ENCODE measurements around the gene IWS1. TPM values are rescaled to one million over a fixed set of nuclear protein-coding genes. Genes with fewer than 3 reads are reported as not detected.

The IWS1 gene
- total RNA-seq, 1 donor from 2014 or later = 44.4 TPM

GRCh38 chr2:127511917-127512316, 14.4 kb downstream of the IWS1 start:
- intact Hi-C loops (cut with DNase I) = no loop called here
- ATAC-seq (no peak), DNase-seq (ENCODE audit: low spot score) (no peak)

DNA sequence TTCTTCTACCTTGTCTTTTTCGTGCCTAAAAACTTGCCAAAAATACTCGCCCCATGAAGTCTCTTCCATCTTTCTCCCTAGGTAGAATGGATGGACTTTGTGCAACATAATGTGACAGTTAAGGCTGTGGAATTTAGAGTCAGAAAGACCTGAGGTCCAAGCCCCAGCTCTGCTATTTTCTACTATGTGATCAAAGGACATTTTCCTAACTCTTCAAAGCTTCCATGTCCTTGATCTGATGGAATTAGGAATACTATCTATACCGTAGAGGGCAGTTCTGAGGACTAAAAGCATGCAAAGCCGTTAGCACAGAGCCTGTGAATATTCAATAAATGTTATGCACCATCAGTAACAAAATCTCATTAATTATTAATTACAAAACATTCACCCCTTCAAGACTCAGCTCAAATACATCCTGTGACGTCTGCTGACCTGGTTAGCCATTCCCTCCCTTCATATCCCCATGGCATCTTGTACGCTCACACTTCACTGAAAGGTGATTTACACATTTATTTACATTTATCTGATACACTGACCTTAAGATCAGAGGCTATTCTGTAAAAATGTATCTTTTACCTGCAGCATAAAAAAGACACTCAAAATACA, 15.1 kb downstream of the IWS1 start:
- intact Hi-C loops (cut with DNase I) = no loop called here
- no peak for DNase-seq (ENCODE audit: low spot score)
- no peak for ATAC-seq

- ATAC-seq (no peak), DNase-seq (ENCODE audit: low spot score) (no peak)
- intact Hi-C loops (cut with DNase I) = no loop called here
Measured at GRCh38 chr2:127510073-127510472, 16.2 kb downstream of the IWS1 start.

GRCh38 chr2:127508631-127509034, 17.7 kb downstream of the IWS1 start:
- intact Hi-C loops (cut with DNase I) = no loop called here
- DNase-seq (ENCODE audit: low spot score) (peak; percentile 70), ATAC-seq (peak; percentile 90)

DNA sequence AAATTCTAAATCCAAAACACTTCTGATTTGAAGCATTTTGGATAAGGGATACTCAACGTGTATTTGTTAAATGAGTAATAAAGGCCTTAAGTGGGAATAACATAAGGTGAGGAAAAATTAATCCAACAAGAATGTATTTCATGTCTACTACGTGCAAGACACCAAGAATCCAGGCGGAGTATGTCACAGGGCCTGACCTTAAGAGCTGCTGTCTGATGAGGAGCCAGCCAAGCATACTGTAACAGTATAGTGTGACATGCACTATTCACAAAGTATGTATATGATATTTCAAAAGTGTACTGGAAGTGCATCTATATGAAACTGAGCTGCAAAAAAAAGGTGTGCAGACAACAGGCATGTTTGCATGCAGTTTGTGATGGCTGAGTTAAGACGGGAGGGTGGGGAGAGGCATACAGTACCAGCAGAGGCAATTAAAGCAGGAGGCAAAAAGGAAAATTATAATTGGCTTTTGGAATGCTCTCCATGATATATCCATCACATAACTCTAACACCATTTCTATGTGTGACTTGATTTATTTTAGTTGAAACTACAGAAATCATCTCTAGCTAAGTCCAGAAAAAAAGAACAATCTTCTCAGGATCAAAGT, 18.2 kb downstream of the IWS1 start:
- intact Hi-C loops (cut with DNase I) = no loop called here
- DNase-seq (ENCODE audit: low spot score) = no peak

GRCh38 chr2:127506510-127506909, 19.8 kb downstream of the IWS1 start:
- intact Hi-C loops (cut with DNase I) = no loop called here
- no peak for DNase-seq (ENCODE audit: low spot score)
- no peak for ATAC-seq

More for the DNA sequence above, 18.2 kb downstream of the IWS1 start:
- no peak for ATAC-seq

DNA sequence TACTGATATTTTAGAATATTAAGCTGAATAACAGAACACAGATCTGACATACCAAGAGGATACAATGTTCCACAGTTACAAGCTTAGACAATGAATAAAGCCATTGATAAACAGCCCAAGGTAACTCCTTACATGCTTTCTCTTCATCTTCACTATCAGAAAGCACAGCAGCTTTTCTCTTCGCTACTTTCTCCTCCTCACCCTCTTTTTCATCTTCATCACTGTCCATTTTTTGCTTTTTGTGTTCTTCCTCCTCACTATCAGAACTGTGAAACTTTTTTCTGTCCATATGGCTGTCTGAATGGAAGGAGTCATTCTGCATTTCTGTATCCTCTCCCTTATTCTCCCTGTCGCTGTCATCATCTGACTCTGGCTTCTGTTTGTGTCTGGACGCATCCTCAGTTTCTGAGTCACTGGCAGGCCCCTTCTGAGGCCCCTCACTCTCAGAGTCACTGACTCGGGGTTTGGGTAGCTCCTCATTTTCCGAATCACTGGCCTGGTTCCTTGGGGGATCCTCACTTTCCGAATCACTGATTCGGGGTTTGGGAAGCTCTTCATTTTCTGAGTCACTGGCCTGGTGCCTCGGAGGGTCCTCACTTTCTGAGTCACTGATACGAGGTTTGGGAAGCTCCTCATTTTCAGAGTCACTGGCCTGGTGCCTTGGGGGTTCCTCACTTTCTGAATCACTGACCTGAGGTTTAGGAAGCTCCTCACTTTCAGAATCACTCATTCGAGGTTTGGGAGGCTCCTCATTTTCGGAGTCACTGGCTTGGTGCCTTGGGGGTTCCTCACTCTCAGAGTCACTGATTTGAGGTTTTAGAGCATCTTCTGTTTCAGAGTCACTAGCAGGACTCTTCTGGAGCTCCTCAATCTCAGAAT, 21.5 kb downstream of the IWS1 start:
- ATAC-seq = no peak
- intact Hi-C loops (cut with DNase I) = no loop called here
- DNase-seq (ENCODE audit: low spot score) = no peak

DNA sequence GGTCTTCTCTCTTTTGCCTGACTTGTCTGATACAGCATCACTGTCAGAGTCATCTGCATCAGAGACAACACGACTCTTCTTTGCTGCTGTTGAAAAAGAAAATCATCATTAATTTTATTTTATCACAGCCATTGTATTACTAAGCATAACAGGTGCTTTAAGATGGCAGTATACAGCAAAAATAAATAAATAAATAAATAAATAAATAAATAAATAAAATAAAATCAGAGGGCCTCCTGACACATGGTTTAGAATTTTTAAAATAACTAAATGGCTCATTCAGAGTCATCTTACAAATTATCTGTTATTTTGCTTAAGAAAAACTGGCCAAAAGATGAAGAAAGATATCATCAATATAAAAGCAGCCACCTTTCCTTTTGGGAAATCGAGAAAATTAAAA, 22.8 kb downstream of the IWS1 start:
- no peak for ATAC-seq
- intact Hi-C loops (cut with DNase I) = no loop called here
- no peak for DNase-seq (ENCODE audit: low spot score)

GRCh38 chr2:127498386-127498785, 27.9 kb downstream of the IWS1 start:
- ATAC-seq (no peak), DNase-seq (ENCODE audit: low spot score) (no peak)
- intact Hi-C loops (cut with DNase I) = no loop called here

DNA sequence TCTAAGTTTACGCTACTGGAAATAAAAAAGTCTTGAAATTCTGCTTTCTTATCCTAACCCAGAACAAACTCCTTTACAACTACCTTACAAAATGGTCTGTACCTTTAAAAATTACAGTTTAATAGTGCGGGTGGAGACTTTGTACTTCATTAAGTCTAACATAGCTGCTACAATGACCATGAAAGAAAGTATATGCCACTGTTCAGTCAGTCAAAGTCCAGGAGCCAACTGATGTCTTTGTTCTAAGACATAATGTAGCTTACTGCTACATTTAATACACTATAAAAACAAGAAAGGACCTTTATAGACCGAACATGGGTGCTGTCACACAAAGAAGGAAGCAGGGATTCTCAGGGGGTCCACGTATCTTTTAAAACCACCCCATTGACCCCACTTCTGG, 36.0 kb downstream of the IWS1 start:
- intact Hi-C loops (cut with DNase I) = no loop called here
- no peak for ATAC-seq

GRCh38 chr2:127486247-127487058, 39.8 kb downstream of the IWS1 start:
- intact Hi-C loops (cut with DNase I) = loop anchor here (10.0 kb wide), 1 partner anchor 162 kb away; no protein-coding TSS in a partner anchor

More for the DNA sequence above, 36.0 kb downstream of the IWS1 start:
- no peak for DNase-seq (ENCODE audit: low spot score)

GRCh38 chr2:127485694-127486071, 40.6 kb downstream of the IWS1 start:
- intact Hi-C loops (cut with DNase I) = loop anchor here (10.0 kb wide), 1 partner anchor 161 kb away; no protein-coding TSS in a partner anchor
- no peak for ATAC-seq

More at GRCh38 chr2:127486247-127487058, 39.8 kb downstream of the IWS1 start:
- DNase-seq (ENCODE audit: low spot score) (no peak), ATAC-seq (peak; percentile 38)

GRCh38 chr2:127485051-127485693, 41.1 kb downstream of the IWS1 start:
- intact Hi-C loops (cut with DNase I) = loop anchor here (10.0 kb wide), 1 partner anchor 160 kb away; no protein-coding TSS in a partner anchor
- DNase-seq (ENCODE audit: low spot score) = no peak
- ATAC-seq = no peak

More at GRCh38 chr2:127485694-127486071, 40.6 kb downstream of the IWS1 start:
- DNase-seq (ENCODE audit: low spot score) = no peak

- ATAC-seq (no peak), DNase-seq (ENCODE audit: low spot score) (no peak)
- intact Hi-C loops (cut with DNase I) = loop anchor here (10.0 kb wide), 1 partner anchor 157 kb away; no protein-coding TSS in a partner anchor
Measured at GRCh38 chr2:127482031-127482430, 44.3 kb downstream of the IWS1 start.

GRCh38 chr2:127479866-127480743, 46.2 kb downstream of the IWS1 start:
- intact Hi-C loops (cut with DNase I) = loop anchor here (10.0 kb wide), 1 partner anchor 155 kb away; no protein-coding TSS in a partner anchor
- ATAC-seq (no peak), DNase-seq (ENCODE audit: low spot score) (no peak)

DNA sequence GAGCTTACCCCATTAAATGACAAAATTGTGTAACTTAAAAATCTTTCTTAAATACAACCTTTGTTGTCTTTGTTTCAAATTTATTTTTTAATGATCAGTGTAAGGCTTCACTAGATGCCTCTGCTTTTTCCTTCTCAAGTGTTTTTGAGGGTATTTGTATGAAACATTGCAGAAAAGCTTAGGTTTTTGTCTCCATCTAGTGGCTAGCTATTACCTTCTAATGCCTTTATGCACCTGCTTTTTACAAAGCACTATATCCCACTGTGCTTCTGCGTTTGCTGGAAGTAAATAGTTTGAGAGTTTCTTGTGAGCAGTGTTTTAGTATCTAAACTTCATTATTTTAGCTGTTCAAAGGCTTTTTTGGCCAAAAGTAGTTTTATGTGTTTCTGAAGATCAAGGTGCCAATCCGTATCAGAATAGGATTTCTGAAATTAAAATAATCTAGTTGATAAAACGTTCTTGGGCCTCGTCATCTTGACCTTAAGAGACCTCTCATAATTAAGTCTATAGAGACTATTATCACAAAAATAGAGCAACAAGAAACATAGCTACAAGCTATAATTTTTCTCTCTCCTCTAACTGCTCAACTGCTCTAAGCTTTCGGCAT, 47.0 kb downstream of the IWS1 start:
- intact Hi-C loops (cut with DNase I) = no loop called here
- DNase-seq (ENCODE audit: low spot score) (no peak), ATAC-seq (peak; percentile 75)

- no peak for ATAC-seq
- DNase-seq (ENCODE audit: low spot score) = no peak
- intact Hi-C loops (cut with DNase I) = no loop called here
Measured at GRCh38 chr2:127475788-127476187, 50.5 kb downstream of the IWS1 start.
